DND-41 (cell line): ENCODE data around the gene XAGE3.

Source experiments
- CTCF ChIP-seq: IDR thresholded peaks from 2 replicates; pipeline ENCODE4 v1.5.1; 2012; ENCODE audit warnings: borderline replicate concordance, low read length, moderate library complexity, mild to moderate bottlenecking; ENCODE audit not compliant: poor library complexity, severe bottlenecking; ENCODE audit errors: extremely low read depth
- EZH2 ChIP-seq: IDR thresholded peaks from 3 replicates; pipeline ENCODE4 v1.6.1; 2012; ENCODE audit warnings: borderline replicate concordance, low read depth, mild to moderate bottlenecking, moderate library complexity, low read length, inconsistent platforms; ENCODE audit not compliant: severe bottlenecking

GRCh38 chrX:52870046-52870445 lies 2.2 kb upstream of the XAGE3 start:
- TF ChIP-seq EZH2, result no peak
- TF ChIP-seq CTCF, result no peak
